Measurements from ENCODE around the gene SLC5A2. TPM values are rescaled to one million over a fixed set of nuclear protein-coding genes. Genes with fewer than 3 reads are reported as not detected.
"Not testable (repeated sequence)": the region's sequence is repeated elsewhere in the genome, so short reads cannot be mapped to it uniquely, and the experiment has no call there.

The SLC5A2 gene
- total RNA-seq, 1 donor from 2014 or later = 0.53 TPM

GRCh38 chr16:31478956-31479355, 4.0 kb upstream of the SLC5A2 start:
- no peaks in the 10 kb centered on the region for H3K4me1 ChIP-seq
- no peak for DNase-seq (ENCODE audit: low spot score in 2 of 2)

DNA sequence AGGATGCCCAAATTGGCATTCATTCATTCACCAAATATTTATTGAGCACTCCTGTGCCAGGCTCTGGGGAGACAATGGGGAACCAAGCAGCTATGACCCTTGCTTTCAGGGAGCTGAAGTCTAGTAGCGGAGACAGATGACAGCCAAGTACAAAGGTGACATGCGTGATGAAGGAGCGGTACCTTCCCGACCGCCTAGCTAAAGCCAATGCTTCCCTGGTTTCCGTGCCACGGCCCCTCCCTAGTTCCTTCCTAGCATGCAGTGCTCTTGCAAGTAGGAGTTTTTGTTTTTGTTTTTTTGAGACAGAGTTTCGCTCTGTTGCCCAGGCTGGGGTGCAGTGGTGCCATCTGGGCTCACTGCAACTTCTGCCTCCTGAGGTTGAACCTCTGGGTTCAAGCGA, 3.2 kb upstream of the SLC5A2 start:
- no peak for DNase-seq (ENCODE audit: low spot score in 2 of 2)
- peaks cover 32 to 42% of the 10 kb centered on the region in 2 donors for H3K36me3 ChIP-seq
- H3K27ac ChIP-seq = no peak overlapping the region
- H3K4me3 ChIP-seq = no peak overlapping the region
- intact Hi-C loops (cut with DNase I) = loop anchor here (10.0 kb wide), 1 partner anchor 235 kb away; a partner anchor contains a TSS
- no peaks in the 10 kb centered on the region for H3K9me3 ChIP-seq
- no peaks in the 10 kb centered on the region for H3K27me3 ChIP-seq
- H3K4me1 ChIP-seq = no peaks in the 10 kb centered on the region
- no peak for TF ChIP-seq CTCF (IDR thresholded peaks at IDR 0.05)

More at GRCh38 chr16:31478956-31479355, 4.0 kb upstream of the SLC5A2 start:
- no peak for TF ChIP-seq CTCF (IDR thresholded peaks at IDR 0.05)
- Histone ChIP-seq H3K27ac (no peak overlapping the region), H3K4me3 (no peak overlapping the region), H3K27me3 (no peaks in the 10 kb centered on the region), H3K9me3 (no peaks in the 10 kb centered on the region), H3K36me3 (peaks cover 40 to 50% of the 10 kb centered on the region in 2 donors)
- intact Hi-C loops (cut with DNase I) = loop anchor here (10.0 kb wide), 1 partner anchor 236 kb away; a partner anchor contains a TSS

DNA sequence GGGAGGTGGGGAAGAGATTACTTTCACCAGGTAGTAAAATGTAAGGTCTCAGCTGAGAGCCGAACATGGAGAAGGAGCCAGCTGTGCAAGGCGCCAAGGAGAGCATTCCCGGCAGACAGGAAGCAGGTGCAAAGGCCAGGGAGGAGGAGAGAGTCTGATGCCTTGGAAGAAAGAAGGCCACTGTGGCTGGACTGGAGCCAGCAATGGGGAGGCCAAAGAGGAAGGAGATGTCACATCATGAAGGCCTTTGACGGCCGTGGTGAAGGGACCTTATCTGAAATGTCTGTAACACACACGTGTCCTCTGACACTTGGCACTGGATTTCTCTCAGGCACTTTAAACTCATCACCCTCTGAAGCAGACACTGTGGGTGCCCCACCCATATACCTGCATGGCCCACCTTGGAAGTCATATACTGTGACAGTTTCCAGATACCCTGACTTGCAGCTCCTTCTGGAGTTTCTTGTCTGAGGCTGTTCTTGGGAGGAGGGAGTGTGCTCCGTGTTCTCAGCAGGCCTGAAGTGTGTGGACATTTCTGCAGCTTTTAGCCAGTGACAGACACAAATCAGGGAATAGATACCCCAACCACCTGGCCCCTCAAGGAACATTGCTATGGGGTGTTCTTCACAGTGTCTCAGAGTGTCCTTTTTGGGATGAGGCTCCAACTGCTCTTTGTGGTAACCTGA, 1.9 kb upstream of the SLC5A2 start:
- DNase-seq (ENCODE audit: low spot score in 2 of 2) = no peak
- H3K27me3 ChIP-seq = no peaks in the 10 kb centered on the region
- H3K4me1 ChIP-seq = no peaks in the 10 kb centered on the region
- TF ChIP-seq CTCF (IDR thresholded peaks at IDR 0.05) = no peak
- H3K27ac ChIP-seq = no peak overlapping the region
- intact Hi-C loops (cut with DNase I) = no loop called here
- peaks cover 19 to 29% of the 10 kb centered on the region in 2 donors for H3K36me3 ChIP-seq
- no peak overlapping the region for H3K4me3 ChIP-seq
- no peaks in the 10 kb centered on the region for H3K9me3 ChIP-seq

- H3K27me3 ChIP-seq; H3K36me3 ChIP-seq; H3K9me3 ChIP-seq; H3K4me3 ChIP-seq; intact Hi-C loops (cut with DNase I); DNase-seq (ENCODE audit: low spot score in 2 of 2); H3K27ac ChIP-seq: not testable (repeated sequence)
- peaks cover 10 to 15% of the 10 kb centered on the region in 2 donors for H3K4me1 ChIP-seq
These were observed 1.1 kb downstream of the SLC5A2 start for GRCh38 chr16:31484048-31484447.

DNA sequence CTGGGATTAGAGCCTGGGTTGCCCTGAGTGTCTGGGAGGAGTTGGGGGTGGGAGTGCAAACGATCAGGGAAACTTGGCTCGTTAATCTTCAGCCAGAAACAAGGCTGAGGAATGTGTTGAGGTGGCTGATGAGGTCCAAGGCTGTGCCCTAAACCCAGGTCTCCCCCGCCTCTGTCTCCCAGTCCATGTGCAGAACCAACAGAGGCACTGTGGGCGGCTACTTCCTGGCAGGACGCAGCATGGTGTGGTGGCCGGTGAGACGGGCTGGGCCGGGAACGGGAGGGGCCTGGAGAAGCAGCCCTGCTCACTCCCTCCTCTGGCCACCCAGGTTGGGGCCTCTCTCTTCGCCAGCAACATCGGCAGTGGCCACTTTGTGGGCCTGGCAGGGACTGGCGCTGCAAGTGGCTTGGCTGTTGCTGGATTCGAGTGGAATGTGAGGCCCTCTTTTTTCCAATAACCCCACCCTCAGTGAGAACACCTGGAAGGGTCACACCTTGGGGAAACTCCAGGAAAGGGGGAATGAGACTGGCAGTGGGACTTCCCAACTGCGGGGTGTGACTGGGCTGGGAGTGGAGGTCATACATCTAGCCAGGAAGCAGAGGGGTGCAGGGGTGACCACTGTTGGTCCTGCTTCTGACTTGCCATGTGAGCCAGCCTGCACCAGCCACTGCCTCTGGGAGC, 1.7 kb downstream of the SLC5A2 start:
- no peaks in the 10 kb centered on the region for H3K9me3 ChIP-seq
- intact Hi-C loops (cut with DNase I) = no loop called here
- no peaks in the 10 kb centered on the region for H3K36me3 ChIP-seq
- H3K4me3 ChIP-seq = no peak overlapping the region
- no peak for DNase-seq (ENCODE audit: low spot score in 2 of 2)
- no peak for TF ChIP-seq CTCF (IDR thresholded peaks at IDR 0.05)
- peaks cover 10 to 15% of the 10 kb centered on the region in 2 donors for H3K4me1 ChIP-seq
- no peaks in the 10 kb centered on the region for H3K27me3 ChIP-seq
- no peak overlapping the region for H3K27ac ChIP-seq

GRCh38 chr16:31485571-31485970, 2.6 kb downstream of the SLC5A2 start:
- no peaks in the 10 kb centered on the region for H3K27me3 ChIP-seq
- H3K9me3 ChIP-seq = no peaks in the 10 kb centered on the region
- no peak overlapping the region for H3K4me3 ChIP-seq
- peaks cover 0 to 9% of the 10 kb centered on the region in 2 donors for H3K36me3 ChIP-seq
- TF ChIP-seq CTCF (IDR thresholded peaks at IDR 0.05) = no peak
- H3K27ac ChIP-seq = no peak overlapping the region
- H3K4me1 ChIP-seq = peaks cover 10 to 15% of the 10 kb centered on the region in 2 donors
- intact Hi-C loops (cut with DNase I) = no loop called here
- no peak for DNase-seq (ENCODE audit: low spot score in 2 of 2)

Data from ascending aorta (tissue), 2 donors.